GM21367 (cell line): ENCODE results near the gene RHO.
"Not testable (repeated sequence)": the region's sequence is repeated elsewhere in the genome, so short reads cannot be mapped to it uniquely, and the experiment has no call there.

Source experiments
- ATAC-seq: cut with Tn5 transposase; IDR thresholded peaks from one replicate; pipeline ENCODE4 v1.9.1; 2021; ENCODE audit not compliant: unreplicated experiment

Gene RHO

GRCh38 chr3:129540776-129541516 is 12.5 kb downstream of the RHO start:
- ATAC-seq: no peak

- ATAC-seq: no peak
Measured at GRCh38 chr3:129542747-129543146, 14.3 kb downstream of the RHO start.

DNA sequence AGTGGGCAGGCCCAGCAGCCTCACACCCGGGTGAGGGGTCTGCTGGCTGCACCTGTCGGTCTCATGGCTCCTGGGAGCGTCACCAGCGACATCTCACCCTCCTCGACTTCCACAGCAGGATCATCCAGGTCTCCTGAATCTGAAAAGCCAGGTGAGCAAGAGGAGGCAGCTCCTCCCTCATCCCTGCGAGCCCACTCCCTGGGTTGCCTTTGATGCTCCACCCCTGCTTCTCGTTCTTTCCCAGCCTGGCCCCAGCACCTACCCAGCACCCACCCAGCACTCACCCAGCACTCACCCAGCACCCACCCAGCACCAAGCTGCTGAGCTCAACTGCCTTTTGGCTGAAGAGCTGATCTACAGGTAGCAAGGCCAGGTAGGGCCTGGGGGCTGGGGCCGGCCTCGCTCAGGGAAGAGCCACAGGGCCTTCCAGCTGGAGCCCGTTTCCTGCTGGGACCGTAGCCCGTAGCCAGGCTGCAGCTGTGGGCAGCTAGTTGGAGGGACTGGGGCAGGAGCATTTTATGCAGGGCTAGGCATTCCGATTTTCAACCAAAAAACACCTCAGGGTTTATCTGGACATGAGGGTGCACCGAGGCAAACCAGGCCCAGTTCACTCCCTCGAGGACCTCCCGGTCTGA is 14.8 kb downstream of the RHO start, which contains the start of gene H1-8:
Gene H1-8 (plus strand): TSS at position 20 of the 635 bp plus-strand sequence. CDS start 44 bp downstream, at position 64.
- no peak for ATAC-seq

DNA sequence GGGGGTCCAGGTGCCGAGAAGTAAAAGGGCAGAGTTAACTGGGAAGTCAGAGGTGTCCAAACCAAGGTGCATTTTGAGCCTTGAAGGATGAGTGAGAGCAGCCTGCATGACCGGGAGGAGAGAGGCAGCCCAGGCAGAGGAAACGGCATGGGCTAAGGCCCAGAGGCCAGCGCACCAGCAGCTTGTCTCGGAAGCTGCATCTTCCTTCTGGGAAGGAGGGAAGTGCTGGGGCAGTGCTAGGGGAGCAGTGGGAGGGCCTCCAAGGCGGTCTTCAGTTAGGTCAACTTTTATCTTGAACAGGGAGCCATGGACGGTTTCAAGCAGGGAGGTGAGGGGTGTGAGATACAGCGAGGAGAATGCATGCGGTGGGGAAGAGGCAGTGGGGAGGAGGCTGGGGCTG is 15.6 kb downstream of the RHO start:
- no peak for ATAC-seq

DNA sequence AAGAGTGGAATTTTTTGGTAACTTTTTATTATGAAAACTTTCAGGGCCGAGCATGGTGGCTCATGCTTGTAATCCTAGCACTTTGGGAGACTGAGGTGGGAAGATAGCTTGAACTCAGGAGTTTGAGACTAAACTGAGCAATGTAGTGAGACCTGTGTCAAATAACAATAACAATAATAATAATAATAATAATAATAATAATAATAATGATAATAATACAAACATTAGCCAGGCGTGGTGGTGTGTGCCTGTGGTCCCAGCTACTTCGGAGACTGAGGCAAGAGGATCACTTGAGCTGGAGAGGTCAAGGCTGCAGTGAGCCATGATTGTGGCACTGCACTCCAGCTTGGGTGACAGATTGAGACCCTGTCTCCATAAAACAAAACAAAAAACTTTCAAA is 17.5 kb downstream of the RHO start:
- ATAC-seq: not testable (repeated sequence)

GRCh38 chr3:129547241-129547640 is 18.8 kb downstream of the RHO start:
- ATAC-seq: no peak

DNA sequence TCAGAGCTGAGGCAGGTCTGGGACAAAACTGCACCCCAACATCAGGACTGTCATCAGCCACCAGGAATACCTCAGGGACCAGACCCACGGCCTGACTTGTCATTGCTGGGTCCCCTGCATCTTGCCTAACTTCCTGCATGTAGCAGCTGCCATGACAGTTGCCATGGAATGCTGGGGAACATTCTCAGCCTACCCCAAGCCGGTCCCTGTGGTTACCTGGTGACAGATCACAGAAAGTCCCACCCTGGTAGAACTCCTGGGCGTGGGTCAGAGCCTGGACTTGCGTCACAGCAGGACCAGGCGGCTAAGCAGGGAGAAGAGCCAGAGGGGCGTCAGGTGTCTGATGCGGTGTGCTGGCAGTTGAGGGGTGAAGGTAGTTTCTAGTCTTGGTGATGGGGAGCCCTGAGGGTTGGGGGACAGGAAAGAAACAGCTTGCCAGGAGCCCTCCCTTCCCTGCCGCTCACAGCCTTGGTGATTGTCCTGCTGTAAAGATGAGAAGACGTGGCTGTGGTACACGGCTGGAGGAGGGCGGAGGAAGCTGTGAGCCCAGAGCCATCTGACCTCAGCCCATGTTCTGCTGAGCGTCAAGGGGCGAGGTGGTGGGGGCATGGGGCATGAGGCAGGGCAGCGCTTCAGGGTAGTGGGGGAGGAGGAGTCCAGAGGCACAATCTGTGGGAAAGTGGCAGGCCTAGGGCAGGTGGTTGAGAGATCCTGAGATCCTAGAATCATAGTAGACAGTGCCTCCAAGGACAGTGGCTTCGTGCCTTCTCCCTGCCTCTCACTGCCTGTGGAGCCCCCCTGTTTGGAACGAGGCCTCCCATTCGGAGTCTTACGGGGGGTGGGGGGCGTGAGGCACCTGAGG is 19.9 kb downstream of the RHO start:
- ATAC-seq: no peak

DNA sequence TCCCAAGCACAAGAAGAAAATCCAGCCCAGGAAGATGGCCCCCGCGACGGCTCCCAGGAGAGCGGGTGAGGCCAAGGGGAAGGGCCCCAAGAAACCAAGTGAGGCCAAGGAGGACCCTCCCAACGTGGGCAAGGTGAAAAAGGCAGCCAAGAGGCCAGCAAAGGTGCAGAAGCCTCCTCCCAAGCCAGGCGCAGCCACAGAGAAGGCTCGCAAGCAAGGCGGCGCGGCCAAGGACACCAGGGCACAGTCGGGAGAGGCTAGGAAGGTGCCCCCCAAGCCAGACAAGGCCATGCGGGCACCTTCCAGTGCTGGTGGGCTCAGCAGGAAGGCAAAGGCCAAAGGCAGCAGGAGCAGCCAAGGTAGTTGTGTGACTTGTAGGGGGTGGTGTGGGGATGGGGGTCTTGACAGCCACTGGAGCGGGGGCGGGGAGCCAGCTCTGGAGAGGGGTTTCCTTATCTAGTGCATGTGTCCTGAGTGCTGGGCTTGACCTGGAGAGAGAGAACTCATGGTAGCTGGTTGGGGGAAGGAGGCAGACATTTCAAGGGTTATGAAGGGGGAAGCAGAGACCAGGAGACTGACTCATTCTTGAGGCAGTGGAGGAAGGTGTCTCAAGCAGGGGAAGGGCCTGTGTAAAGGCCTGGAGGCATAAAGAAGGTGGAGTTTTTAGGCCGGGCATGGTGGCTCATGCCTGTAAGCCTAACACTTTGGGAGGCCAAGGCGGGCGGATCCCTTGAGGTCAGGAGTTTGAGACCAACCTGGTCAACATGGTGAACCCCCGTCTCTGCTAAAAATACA is 20.8 kb downstream of the RHO start:
- no peak for ATAC-seq

- ATAC-seq: no peak
Measured at GRCh38 chr3:129549805-129550204, 21.4 kb downstream of the RHO start.

- no peak for ATAC-seq
Measured at GRCh38 chr3:129552287-129553050, 24.0 kb downstream of the RHO start.

GRCh38 chr3:129553171-129553570 is 24.7 kb downstream of the RHO start:
- no peak for ATAC-seq

DNA sequence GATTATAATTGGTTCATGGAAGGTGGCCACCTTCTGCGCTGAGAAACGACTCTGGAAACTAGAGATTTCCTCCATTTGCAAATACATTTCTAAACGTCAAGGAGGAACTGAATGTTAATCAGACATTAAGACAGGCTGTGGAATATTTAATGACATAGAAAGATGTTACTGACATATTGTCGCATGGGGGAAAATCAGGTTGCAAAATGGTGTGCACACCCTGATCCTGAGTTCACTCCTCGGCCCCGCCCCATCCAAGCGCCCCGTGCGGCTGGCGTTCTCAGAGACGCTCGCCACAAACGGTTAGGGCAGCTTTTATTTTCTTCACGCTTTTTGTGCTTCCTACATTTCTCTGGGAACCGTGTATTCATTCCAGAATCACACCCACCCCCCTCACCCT is 25.3 kb downstream of the RHO start:
- no peak for ATAC-seq

- ATAC-seq: no peak
Measured at GRCh38 chr3:129554356-129555152, 26.1 kb downstream of the RHO start.

GRCh38 chr3:129555153-129555550 is 26.7 kb downstream of the RHO start:
- ATAC-seq: no peak

- no peak for ATAC-seq
Measured at GRCh38 chr3:129555616-129556357, 27.3 kb downstream of the RHO start.

DNA sequence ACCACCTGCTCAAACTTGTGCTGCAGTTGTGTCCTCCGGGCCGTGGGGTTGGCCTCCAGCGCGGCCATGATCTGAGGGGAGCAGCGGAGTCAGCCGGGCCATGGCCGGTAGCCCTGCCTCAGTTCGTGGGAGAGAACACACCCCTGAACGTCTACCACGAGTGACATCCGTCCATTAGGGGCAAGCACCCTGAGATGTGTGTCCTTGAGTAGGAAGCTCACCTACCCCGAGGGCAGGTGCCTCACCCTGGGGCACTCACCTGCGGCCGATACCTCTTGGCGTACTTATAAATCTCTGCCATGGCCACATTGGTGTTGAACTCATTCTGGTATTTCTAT is 27.9 kb downstream of the RHO start:
- no peak for ATAC-seq

DNA sequence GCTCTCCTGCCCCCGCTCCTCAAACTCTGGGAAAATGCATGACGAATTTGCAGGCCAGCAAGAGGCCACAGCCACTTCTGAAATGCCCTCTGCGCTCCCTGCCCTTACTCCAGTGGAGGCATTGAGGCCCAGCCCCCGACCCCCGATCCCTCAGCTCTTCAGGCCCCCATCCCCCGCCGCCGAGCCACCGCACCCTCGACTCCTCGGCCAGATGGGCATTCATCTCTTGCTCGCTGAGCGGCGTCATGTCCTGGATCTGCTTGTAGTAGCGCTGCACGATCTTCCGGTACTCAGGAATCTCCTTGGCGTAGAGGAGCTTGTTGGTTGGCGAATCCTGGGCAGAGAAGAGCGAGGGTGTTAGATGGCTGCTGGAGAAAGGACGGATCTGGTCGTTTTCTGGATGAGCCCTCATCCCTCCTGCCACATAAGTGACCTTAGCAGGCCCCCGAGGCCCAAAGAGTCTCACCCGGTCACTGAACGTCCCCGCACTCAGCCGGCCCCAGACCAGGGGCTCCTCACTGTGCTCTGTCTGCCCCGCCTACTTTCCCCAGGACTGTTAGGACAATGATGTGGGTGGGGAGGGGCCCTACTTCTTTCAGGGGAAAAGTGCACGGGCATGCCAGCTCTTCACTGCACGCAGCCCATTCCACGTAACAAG is 28.6 kb downstream of the RHO start:
- no peak for ATAC-seq

DNA sequence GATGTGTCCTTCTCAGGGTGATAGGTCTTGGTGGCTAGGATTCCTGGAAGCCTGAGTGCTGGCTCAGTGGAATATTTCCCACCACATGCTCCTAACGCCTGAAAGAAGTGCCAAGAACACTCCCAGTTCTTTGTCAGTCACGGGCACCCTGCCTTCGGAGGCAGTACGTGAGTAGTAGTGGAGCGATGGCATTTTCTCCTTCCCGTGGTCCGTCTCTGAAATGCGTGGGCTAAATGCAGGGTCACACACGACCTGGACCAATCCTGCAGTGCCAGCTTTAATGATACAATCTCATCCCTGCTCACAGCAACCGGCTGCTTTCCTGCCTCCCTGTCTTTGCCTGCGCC is 29.1 kb downstream of the RHO start:
- no peak for ATAC-seq
